CD4-positive, alpha-beta T cell treated with Interleukin-17A for 4 hours (primary cell): ENCODE measurements around the gene NR5A1.

ENCODE experiments used
- DNase-seq: peaks from one replicate; pipeline ENCODE4 v3.0.0-alpha.2; 2020; ENCODE audit warnings: mixed read lengths

Gene NR5A1

DNA sequence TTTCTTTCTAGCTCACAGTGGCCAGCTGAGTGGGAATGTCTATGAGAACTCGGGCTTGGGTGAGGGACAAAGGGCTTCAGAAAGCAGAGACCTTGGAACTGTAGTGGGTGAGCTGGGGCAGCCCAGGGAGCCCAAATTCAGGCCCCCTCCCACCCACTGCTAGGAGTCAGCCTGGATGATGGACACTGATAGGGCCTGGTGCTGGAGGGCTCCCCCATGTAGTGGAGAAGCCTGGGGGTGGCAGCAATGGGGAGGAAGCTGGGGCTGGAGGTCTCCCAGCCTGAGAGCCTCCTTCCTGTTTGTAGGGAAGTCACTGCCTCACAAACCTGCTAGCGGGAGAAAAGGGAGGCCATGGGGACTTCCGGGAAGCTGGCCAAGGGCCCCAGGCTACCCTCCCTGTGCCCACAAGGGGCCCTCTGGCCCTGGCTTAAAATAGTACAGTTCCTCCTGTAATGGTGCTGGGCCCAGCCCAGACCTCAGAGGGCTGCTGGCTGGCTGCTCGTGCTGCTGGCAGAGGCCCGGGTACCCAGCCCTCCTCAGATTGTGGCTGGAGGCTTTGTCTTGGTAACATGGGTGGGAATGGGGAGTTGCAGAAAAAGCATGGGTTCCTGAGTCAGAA is 6.3 kb upstream of the NR5A1 start:
- DNase-seq = no peak

DNA sequence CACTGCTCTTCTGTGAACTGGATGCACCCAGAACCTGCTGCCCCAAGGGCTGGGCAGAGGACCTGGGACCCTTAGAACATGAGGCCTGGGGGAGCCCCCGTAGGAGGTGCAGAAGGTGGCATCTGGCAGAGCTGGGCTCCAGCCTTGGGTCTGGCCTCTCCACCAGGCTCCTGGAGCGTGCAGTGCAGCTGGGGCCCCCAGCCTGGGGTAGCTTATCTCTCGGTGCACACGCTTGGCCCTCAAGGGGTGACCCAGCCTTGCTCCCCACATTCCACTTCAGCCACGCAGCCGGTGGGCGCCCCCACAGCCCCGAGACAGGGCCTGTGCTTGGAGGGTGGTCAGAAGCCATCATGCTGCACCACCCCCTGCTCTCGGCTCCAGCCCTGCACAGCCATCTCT is 5.6 kb upstream of the NR5A1 start:
- no peak for DNase-seq

DNA sequence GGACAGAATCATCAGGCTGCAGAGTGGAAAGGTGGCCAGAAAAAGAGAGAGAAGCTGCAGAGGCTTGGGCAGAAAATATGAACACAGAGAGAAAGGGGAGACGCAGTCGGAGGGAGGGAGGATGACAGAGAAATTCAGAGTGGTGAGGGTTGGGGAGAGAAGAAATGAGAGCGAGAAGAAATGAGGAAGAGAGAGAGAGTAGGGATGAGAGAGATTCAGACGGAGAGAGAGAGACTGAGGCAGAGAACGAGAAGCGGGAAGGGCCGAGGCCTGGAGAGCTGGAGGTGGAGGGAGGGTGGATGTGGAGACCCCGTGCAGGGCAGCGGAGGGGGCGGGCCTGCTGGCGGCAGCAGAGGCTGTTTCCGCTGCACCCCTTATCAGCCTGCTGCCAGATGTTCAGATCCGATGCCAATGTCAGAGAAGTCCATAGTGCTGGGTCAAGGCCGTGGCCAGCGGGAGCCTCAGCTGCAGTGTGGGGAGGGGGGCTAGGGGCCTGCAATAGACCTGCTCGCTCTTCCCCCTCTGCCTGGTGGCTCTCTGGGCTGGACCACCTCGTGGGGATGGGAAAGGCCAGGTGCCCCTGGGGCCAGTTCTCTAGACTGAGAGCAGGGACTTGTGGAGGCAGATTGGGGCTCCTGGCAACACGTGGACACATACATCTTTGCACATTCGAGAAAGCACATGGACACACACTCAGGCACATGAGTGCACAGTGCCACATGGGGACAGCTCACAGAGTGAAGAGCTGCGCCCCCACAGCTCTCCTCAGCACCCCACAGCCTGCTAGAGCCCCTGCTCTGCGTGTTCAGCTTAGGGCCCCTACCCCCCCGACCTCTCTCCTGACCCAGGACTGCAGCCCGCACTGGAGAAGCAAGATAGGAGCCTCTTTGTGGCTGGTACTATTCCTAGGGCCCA is 4.9 kb upstream of the NR5A1 start:
- DNase-seq = no peak

DNA sequence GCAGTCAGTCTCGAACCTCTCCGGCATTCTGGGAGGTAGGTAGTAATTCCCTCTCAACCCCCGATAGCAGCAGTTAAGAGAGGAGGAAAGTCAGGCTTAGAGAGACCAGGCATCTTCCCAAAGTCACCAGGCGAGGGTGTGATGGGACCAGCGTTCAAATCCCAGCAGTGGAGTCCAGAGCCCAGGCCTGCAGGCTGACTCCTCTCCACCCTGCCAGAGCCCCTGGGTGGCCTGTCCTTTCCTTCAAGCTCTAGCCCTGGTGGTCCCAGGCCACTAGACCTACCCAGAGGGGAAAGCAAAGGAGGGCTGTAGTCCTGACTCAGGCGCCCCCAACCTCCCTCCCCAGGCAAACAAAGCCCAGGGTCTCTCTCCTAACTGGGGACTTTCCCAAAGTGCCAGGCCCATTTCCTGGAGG is 4.2 kb upstream of the NR5A1 start:
- DNase-seq = no peak

DNA sequence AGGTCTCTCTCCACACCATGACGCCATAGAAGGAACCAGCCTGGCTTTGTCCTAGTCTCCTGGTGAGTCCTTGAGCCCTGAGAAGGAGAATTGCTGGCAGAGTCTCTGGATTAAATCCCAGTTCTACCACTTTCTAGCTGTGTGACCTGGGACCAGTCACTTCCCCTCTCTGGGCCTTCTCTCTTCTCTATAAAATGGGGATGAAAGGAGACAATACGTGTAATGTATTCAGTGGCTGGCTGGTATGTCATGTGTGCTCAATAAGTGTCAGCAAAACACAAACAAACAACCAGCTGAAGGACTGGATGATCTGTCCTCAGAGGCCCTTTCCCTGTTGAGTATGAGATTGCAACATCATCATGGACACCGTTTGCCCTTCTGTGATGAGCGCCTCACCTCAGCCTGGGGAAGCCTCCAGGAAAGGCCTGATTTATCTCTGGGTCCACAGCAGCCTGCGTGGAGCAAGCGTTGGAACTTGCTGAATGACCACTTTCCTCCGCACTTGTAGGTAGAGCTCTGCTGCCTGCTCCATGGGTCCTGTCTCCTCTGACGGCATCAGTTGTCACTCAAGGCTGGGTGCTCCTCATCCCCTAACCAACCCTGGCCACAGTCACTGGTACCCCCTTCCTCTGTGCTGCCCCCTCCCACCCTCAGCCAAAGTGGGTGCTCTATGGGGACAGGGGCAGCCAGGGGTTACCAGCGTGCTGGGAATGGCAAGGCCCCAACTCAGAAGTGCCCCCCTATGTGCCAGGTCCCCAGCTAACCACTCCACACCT is 3.6 kb upstream of the NR5A1 start:
- no peak for DNase-seq

DNA sequence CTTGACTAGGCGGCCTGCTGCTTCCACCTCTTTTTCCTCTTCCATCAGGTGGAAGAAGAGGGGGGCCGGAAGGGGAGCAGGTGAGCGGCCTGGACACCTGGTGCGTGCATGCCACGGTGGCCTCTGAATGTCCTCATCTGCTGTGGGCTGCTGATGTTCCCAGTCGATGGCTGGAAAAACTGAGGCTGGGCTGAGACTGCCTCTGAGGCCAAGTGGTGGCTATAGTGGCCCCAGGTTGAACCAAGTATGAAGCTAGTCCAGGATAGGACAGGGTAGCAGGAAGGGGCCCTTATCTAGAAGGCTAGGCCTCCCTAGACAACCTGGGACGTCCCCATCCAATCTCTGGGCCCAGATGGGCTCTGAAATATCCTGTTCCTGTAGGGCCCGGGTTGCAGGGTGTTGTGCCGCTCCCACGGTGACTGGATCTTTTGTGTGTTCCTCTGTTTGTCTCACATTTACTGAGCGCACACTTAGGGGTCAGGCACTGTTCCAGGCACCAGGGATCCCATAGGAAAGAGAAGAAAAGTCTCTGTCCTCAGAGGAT is 753 bp upstream of the NR5A1 start:
- no peak for DNase-seq

DNA sequence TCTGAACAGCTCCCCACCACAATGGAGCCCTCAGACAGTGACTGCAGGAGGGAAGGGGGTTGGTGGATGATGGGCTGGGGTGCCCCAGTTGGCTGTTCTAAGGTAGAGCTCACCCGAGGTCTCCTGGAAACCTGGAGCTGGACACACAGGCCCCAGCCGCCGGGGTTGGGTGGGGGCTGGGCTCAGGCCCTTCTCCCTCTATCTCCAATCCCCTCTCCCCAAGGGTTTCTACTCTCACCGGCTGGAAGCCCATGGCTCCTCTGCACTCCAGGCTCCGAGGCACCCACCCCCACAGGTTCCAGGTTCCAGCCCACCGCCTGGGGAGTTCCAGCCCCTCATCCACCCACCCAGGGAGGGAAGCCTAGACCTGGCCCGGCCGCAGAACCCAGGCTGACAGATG is 766 bp downstream of the NR5A1 start:
- no peak for DNase-seq

DNA sequence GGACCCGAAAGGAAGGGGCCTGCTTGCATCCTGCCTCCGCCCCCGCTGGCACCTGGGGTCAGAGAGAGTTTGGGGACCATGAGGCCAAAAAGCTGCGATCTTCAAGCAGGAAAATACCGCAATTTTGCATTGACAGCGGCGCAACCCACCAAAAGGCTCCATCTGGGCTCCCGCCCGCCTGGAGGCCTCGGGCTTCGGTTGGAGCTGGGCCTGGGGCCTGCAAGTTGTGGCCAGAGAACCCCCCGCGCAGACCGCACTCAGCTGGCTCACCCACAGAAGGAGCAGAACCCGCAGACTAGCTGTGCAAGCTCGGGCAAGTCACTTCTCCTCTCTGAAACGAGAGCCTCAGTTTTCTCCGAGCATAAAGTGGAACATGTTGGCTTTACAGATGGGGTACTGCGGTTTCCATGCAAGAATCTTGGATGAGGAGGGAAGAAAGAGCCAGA is 1.3 kb downstream of the NR5A1 start:
- DNase-seq = no peak

DNA sequence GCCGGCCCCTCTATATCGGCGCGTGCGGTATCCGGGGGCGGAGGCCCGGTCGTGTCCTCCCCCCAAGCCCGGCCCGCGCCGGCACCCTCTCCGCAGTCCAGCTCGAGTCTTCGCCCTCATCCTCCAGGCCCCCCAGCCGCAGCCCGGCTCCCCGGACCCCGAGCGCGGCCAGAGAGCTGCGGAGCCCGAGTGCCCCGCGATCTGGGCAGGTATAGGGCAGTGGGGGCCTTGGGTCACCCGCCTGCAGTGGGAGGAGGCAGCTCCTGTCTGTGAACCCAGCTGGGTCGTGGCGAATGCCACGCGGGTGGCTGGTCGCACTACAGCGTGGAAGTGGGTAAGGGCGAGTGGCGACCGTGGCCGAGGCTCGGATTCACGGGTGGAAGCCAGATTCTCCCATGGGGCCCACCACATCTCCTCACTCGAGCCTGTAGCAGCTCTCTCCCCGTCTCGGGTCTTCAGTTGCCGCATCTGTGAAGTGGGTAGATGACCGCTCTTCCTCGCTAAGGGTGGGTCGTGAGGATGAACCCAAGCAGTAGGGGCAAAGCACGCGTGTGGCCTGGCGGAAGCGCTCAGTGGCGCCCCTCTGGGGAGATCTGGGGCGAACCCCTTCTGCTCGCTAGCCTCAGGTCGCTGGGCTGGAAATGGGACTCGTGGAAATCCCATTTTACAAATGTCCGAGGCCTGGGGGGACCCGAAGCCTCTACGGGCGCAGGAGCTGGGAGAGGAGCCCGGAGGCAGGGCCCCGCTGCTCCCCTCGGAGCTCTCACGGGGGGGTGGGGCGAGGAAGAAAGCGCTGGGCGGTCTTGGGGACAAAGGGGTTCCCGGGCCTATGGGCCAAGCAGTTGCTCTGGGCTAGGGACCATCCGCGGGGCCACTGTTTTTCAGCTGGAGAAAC is 1.9 kb downstream of the NR5A1 start:
- DNase-seq = no peak

DNA sequence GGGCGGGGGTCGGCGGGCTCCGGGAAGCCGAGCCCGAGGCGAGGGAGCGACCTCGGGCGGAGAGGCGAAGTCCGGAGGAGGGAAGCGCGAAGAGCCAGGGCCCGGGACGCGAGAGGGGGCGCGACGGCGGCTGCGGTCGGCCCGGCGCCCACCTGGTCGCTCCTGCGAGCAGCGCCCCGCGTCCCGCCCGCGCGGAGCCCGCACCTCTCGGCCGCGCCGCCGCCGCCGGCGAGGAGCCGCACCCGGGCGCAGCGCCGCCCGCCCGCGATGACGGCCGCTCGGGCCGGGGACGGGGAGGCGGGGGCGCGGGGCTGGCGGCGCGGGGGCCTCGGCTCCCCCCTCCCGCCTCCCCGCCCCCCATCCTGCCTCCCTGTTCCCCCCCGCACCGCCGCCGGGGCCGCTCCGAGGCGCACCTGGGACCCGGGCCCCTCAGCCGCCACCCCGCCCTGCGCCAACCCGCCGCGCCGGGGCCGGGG is 2.6 kb downstream of the NR5A1 start:
- no peak for DNase-seq

DNA sequence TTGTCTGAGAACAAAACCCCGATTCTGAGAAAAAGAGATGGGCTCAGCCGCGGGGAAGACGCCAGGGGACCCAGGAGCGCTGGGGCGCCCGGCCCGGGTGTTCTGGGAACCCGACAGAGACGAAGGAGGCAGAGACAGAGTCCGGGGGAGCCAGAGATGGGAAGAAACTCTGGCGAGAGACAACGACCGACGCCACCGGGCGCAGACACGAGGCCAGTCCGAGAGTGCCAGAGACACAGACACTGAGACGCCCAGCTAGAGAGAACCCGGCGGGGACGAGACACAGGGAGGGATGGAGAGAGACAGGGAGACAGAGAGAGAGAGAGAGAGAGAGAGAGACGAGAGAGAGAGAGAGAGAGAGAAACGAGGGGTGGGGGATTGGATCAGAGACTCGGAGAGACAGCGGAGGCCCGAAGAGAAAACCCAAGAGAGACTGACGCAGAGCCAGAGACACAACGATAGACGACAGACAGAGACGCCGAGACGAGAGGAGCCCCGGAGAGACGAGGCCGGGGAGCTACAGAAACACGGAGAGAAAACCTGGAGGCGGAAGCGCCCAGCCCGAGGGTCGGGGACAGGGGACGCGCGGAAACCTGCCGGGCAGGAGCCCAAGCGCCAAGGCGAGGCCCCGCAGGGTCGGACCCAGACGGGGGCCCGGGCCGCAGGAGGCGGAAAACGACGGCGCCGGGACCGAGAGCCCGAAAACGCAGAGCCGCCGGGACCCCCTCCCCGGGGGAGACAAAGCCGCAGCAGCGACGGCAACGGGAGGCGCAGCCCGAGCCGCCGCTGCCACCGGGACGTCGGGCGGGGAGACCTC is 3.3 kb downstream of the NR5A1 start:
- DNase-seq = no peak

DNA sequence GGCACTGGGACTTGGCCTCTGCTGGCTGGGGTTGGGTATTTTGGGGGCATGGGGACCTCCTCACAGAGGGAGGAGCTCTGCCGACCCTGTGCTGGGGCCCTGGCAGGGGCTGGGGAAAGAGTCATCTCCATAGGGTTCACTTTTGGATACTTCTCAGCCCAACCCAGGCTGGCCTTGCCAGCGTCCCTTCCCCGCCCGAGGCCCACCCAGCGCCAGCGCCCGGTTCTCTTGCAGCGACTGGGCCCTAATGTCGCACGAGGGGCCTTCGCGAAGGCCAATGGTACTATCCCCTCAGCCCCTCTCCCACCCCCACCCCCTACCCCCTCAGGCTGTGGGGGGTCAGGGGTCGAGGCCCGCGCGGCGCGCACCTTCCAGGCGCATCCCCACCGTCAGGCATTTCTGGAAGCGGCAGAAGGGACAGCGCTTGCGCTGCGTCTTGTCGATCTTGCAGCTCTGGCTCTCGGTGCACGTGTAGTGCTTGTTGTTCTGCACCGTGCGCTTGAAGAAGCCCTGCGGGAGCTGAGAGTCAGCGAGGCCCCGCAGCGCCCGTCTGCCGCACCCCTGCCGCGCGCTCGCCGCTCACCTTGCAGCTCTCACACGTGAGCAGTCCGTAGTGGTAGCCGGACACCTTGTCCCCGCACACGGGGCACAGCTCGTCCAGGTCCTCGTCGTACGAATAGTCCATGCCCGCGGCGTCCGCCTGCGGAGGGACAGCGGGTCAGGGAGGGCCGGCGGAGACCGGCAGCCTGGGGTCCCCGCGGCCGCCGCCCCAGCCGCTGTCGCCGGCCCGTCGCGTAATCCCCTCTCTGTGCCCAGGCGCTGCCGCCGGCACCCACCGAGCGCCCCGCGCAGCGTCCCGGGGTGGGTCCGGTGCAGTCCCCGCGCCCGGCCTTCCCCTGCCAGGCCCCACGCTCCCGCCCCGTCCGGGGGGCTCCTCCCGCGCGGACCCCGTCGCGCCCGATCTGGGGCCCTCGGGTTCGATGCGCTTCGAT is 4.2 kb downstream of the NR5A1 start:
- DNase-seq = no peak

DNA sequence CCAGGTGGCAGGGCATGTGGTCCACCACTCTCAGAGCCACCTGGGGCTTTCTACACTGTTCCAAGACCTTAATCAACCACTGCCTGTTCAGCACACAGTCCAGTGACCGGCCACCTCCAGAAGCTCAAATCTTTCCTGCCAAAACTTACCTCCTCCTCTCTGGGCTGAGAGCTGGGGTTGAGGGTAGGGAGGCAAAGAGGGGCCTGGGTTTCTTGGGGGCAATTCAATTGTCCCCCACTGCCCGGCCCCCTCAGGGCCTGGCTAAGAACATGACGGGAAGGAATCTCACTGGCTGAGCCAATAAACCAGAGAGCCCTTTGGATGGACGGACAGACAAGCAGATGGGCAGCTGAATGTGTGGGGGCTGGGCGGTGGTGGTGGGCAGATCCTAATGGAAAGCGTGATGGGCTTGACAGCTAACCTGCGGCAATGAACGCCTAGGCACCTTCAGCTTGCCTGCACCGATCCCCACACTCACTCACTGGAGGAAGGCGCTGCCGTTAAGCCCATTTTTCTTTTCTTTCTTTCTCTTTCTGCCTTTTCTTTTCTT is 5.4 kb downstream of the NR5A1 start:
- DNase-seq = no peak

DNA sequence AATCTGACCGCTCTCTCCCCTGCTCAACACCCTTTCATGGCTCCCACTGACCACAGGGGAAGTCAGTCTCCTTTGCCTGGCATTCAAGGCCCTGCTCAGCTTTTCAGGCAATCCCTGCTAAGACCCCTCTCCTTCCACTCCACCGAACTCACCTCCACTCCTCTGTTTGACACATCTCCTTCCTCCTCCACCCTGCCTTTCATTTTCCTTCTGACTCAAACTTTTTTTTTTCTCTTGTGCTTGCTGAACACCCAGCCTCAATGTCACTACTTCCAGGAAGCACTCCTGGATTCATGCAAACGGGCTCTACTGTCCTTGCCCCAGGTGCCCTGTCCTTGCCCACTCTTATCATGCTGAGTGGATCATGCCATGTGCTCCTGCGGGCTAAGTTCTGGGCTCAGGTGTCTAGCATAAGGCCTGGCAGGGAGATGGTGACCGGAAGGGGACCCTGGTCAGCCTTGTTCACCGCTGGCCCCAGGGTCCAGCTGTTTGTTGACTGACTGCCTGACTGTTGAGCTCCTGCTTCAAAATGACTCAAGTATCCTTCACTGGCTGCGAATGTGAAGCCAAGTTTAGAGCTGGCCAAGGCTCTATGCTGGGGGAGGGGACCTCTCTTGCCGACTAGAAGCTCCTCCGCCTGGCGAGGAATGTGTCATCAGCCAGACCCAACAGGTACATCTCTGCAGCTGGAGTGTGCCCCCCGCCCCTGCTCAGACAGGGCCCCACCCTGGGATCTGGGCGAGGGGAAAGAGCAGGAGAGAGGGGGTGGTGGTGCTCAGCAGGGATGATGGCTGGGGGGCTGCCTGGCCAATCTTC is 6.2 kb downstream of the NR5A1 start:
- no peak for DNase-seq

DNA sequence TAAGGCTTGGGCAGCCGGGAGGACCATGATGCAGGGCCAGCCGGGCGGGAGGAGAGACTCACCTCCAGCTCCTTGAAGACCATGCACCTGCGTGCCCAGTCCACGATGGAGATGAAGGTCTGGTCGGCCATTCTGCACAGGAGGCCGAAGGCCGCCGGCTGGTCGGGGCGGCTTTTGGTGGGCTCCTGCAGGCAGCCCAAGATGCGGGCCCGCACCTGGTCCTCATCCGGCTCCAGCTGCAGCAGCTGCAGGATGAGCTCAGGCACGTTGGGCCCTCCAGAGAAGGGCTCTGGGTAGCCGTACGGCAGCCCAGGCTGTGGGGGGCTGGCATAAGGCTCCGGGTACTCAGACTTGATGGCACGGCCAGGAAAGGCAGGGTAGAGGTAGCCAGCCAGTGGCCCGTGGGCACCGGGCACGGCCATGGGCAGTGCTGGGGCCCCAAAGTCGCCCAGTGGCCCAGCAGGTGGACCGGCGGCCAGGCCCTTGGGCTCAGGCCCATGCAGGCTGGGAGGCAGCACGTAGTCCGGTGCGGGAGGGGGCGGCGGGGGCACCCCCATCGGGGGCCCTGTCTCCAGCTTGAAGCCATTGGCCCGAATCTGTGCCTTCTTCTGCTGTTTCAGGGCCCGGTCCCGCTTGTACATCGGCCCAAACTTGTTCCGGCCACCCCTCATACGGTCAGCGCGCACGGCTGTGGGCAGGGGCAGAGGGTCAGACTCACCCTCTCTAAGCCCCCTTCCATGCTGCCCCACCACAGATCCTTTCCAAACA is 7.0 kb downstream of the NR5A1 start:
- DNase-seq = no peak

DNA sequence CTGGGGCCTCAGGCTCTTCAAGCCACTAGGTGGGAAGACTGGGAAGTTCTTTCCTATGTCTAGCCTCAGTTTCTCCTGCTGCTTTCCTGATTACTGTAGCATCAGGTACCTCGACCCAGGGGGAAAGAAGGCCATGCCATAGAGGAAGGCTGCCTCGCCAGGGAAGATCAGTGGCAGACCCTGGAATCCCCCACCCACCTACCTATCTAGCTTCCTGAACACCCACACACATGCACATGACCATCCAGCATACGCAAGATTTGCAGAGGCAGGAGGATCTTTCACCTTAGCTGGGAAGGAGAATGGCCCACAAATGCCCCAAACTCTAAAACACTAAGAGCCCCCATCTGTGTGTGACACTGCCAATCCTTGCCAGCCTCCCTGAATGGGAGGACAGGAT is 8.0 kb downstream of the NR5A1 start:
- DNase-seq = no peak

DNA sequence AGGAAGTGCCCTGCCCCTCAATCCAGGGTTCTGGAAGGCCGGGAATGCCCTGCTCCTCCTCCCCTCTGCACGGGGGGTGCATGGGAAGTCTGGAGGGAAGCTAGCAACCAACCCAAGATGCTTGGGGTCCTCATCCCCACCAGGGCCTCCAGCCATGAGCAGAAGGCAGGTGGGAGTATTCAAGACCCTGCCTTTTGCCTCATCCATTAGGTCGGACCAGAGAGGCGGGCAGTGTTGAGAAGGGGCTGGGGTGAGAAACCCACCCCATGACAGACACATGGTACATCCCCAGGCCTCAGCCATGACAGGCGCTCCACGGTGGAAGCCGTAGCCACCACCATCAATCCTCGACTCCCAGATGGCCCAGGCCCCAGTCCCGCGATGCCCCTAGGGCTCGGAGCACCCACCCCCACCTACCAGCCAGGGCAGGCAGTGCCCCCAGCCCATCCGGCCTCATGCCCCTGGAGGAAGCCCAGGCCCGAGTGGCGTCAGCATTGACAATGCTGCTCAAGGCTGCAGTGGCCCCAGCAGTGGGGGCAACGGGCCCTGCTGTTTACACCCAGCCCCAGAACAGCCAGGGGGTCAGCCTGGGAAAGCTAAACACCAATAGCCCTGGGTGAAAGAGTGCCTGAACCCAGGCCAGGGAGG is 8.6 kb downstream of the NR5A1 start:
- no peak for DNase-seq
